Dermis microvascular lymphatic vessel endothelial cell (primary cell): ENCODE data around the gene ZNF444. TPM values are rescaled to one million over a fixed set of nuclear protein-coding genes. Genes with fewer than 3 reads are reported as not detected.
"Not testable (repeated sequence)": the region's sequence is repeated elsewhere in the genome, so short reads cannot be mapped to it uniquely, and the experiment has no call there.

ENCODE experiments used
- DNase-seq, 2 donors: peaks; one replicate each; pipeline versions ENCODE4 v3.0.0 to v3.0.0-alpha.2; 2010; ENCODE audit warnings: low read depth in 2 of 2
- total RNA-seq: library from RNA; depleted of rRNA; stranded (reverse); fragments of >200 nt; gene quantifications from 2 replicates; pipeline ENCODE4 v1.2.1, GENCODE V29; 2014

ZNF444 gene
- total RNA-seq, 1 donor from 2014 or later = 10.7 TPM

DNA sequence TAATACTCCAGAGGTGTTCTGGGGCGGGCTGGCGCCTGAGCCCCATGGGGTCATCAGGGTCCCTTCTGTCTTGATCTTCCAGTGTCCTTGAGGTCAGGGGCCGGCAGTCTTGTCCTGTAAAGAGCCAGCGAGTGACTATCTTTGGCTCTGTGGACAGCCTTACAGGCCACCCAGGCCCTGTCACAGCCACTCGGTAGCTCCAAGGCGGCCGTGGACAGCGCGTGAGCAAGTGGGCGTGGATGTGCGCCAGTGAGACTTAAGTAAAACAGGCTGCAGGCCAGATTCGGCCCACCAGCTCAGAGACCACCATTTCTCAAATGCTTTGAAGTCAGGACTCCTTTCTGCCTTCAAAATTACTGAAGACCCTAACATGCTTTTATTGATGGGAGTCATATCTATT, 3.7 kb downstream of the ZNF444 start:
- no peak for DNase-seq

GRCh38 chr19:56145698-56146097, 4.6 kb downstream of the ZNF444 start:
- DNase-seq = no peak

DNA sequence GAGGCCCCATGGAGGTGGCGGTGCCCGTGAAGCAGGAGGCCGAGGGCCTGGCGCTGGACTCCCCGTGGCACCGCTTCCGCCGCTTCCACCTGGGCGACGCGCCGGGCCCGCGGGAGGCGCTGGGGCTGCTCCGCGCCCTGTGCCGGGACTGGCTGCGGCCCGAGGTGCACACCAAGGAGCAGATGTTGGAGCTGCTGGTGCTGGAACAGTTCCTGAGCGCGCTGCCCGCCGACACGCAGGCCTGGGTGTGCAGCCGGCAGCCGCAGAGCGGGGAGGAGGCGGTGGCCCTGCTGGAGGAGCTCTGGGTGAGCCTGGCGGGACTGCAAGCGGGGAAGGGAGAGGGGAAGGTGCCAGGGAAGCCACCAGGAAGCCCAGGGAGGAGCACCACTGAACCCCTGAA, 5.8 kb downstream of the ZNF444 start:
- no peak for DNase-seq

GRCh38 chr19:56147307-56147706, 6.2 kb downstream of the ZNF444 start:
- DNase-seq = no peak

DNA sequence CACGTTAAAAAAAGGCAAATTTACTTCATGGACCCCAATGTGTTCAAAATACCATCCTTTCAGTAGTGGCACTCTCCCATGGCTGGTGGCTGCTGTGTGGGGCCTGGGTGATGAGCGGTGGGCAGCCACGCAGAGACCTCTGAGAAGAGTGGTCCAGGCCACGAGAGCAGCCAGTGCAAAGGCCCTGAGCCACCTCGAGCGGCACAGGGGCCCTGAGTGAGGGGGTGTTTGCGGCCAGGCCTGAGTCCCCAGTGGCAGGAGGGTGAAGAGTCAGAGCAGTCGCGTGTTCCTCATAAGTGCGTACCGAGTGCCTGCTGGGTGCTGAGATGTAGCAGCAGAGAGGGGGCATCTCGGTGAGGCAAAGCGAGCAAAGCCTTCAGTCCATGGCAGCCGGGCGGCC, 7.0 kb downstream of the ZNF444 start:
- DNase-seq = no peak

DNA sequence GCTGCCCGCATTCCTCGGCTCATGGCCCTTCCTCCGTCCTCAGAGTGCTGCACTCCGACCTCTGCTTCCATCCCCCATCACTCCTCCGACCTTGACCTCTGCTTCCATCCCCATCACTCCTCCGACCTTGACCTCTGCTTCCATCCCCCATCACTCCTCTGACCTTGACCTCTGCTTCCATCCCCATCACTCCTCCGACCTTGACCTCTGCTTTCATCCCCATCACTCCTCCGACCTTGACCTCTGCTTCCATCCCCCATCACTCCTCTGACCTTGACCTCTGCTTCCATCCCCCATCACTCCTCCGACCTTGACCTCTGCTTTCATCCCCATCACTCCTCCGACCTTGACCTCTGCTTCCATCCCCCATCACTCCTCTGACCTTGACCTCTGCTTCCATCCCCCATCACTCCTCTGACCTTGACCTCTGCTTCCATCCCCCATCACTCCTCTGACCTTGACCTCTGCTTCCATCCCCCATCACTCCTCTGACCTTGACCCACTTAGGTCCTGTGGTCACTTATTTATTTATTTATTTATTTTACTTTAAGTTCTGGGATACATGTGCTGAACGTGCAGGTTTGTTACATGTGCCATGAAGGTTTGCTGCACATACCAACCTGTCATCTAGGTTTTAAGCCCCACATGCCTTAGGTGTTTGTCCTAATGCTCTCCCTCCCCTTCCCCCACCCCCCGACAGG, 8.0 kb downstream of the ZNF444 start:
- not testable (repeated sequence) for DNase-seq

- no peak for DNase-seq
These were observed 8.6 kb downstream of the ZNF444 start for GRCh38 chr19:56149656-56150038.

- no peak for DNase-seq
These were observed 9.3 kb downstream of the ZNF444 start for GRCh38 chr19:56150358-56150757.

- DNase-seq = no peak
These were observed 11.6 kb downstream of the ZNF444 start for GRCh38 chr19:56152644-56153043.

DNA sequence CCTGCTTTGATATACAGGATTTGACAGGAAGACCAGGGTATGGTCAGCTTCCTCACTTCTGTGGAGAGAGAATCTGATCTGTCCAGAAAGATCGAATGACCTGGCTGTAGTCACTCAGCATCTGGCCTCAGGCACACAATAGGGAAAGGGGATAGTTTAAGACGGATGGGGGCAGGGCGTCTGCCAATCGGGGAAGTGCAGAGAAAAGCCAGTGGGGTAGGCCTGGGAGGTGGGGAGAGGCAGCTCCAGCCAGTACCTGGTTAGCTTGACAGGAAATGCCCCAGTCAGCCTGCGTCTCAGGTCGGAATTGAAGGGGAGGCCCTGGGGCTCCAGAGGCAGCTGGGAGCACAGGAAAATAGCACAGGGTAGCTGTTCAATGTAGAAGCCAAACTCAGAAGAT, 12.4 kb downstream of the ZNF444 start:
- peak in 1 of 2 donors; percentile 32 for DNase-seq

GRCh38 chr19:56155124-56155687, 14.1 kb downstream of the ZNF444 start:
- no peak for DNase-seq

DNA sequence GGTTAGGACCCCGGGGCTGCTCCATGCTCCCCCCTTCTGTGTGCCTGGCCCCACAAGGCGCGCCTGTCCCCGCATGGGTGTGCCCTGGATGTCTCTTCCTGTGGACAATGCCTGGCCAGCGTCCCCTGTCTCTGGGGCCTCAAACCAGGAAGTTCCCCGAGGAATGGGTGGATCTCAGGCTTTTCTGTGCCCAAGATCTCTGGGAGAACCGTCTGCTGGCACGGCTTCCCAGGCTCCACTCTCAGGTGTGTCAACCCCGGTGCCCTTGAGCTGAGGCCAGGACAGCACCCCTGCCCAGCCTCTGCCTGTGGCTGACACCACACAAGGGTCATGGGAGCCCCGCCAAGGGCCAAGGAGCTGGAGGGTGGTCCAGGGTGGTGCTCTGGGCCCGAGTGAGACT, 15.7 kb downstream of the ZNF444 start:
- no peak for DNase-seq

GRCh38 chr19:56158170-56158757, 17.2 kb downstream of the ZNF444 start:
- no peak for DNase-seq

GRCh38 chr19:56159009-56159559, 18.0 kb downstream of the ZNF444 start:
- DNase-seq = no peak

- no peak for DNase-seq
These were observed 18.7 kb downstream of the ZNF444 start for GRCh38 chr19:56159622-56160271.

DNA sequence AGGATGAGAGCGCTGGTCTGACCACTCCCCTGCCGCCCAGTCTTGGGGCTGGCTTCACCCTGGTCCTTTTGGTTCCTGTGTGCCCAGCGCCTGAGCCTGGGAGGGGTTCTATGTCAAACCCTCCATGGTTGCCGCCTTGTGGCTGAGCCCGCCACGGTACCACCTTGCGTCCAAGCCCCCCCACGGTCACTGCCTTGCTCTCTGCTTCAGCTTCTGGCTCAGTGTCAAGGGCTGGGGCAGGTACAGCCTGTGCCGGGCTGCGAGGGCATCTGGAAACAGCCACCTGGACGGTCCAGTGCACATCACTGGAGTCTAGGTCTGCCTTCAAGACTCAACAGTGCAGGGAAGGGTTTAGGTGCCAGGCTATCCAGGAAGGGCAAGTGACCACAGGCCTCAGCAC, 20.4 kb downstream of the ZNF444 start:
- no peak for DNase-seq

DNA sequence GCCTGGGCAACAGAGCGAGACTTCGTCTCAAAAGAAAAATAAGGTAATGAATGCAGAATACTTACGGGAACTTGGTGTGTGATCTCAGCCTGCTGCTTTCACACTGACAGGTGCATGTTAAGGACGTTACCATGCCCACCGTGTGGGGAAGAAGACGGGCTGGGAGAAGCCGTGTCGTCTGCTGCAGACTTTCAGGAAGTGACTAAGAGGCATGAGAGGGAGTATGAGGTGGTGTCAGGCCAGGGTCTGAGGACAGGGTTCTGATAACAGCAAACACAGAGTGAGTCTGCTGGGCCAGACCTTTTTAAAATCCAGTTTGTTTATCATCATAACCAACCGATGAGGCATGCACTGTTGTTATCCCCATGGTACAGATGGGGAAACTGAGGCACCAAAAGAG, 21.2 kb downstream of the ZNF444 start:
- DNase-seq = peak in 1 of 2 donors; percentile 77

GRCh38 chr19:56163097-56163496, 22.0 kb downstream of the ZNF444 start:
- DNase-seq = no peak

- peak in 1 of 2 donors; percentile 19 for DNase-seq
These were observed 26.0 kb downstream of the ZNF444 start for GRCh38 chr19:56167064-56167578.

GRCh38 chr19:56170261-56170660, 29.2 kb downstream of the ZNF444 start:
- peak; percentile 46 to 53 for DNase-seq

GRCh38 chr19:56174086-56174485, 33.0 kb downstream of the ZNF444 start:
- DNase-seq = no peak

DNA sequence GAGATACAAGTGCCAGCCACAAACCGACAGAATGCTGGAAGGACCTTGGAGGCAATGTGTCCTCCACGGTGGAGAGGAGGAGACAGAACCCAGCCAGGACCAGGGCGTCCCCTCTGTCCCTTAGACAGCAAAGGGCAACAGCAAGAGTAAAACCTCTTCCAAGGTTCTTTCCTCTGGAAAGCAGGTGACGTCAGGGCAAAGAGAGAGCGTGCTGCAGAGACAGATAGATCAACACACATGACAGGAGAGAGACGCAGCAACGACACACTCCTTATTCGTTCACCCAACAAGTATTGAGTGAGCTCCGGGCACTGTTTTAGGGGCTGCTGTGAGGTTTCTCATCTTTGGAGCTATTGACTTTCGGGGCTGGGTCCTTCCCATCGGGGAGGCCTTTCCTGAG, 33.5 kb downstream of the ZNF444 start:
- no peak for DNase-seq
